ENCODE measurements around the gene RUFY4.
"Not testable (repeated sequence)": the region's sequence is repeated elsewhere in the genome, so short reads cannot be mapped to it uniquely, and the experiment has no call there.

DNA sequence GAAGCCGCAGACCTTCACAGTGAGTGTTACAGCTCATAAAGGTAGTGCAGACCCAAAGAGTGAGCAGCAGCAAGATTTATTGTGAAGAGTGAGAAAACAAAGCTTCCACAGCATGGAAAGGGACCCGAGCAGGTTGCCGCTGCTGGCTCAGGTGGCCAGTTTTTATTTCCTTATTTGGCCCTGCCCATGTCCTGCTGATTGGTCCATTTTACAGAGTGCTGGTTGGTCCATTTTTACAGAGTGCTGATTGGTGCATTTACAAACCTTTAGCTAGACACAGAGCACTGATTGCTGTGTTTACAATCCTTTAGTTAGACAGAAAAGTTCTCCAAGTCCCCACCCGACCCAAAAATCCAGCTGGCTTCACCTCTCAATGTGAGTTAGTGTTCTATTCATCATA, 52.7 kb downstream of the RUFY4 start:
- not testable (repeated sequence) for TF ChIP-seq POLR2A (conservative IDR thresholded peaks at IDR 0.05); ZNF384 (IDR thresholded peaks at IDR 0.05; ENCODE audit: low read depth, low read length)

Data from K562 (cell line).